PC-3 (cell line): ENCODE results near the gene ZNF469.

Experiments
- EZH2phosphoT487 ChIP-seq: fragments of 300-600 bp; sonication (generic); IDR thresholded peaks from 2 replicates; pipeline ENCODE4 v1.6.1; 2018; ENCODE audit warnings: mild to moderate bottlenecking, antibody characterized with exemption, low read length, borderline replicate concordance
- TF ChIP-seq, protein P1 (sequence below): fragments of 300-600 bp; sonication (generic); conservative IDR thresholded peaks from 2 replicates; pipeline ENCODE4 v1.5.1; 2017; ENCODE audit warnings: antibody characterized with exemption, low read depth, mild to moderate bottlenecking, low read length

- TF ChIP-seq, protein P1, sequence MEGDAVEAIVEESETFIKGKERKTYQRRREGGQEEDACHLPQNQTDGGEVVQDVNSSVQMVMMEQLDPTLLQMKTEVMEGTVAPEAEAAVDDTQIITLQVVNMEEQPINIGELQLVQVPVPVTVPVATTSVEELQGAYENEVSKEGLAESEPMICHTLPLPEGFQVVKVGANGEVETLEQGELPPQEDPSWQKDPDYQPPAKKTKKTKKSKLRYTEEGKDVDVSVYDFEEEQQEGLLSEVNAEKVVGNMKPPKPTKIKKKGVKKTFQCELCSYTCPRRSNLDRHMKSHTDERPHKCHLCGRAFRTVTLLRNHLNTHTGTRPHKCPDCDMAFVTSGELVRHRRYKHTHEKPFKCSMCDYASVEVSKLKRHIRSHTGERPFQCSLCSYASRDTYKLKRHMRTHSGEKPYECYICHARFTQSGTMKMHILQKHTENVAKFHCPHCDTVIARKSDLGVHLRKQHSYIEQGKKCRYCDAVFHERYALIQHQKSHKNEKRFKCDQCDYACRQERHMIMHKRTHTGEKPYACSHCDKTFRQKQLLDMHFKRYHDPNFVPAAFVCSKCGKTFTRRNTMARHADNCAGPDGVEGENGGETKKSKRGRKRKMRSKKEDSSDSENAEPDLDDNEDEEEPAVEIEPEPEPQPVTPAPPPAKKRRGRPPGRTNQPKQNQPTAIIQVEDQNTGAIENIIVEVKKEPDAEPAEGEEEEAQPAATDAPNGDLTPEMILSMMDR = no peak
- no peak for TF ChIP-seq EZH2phosphoT487
These were observed 10.2 kb upstream of the ZNF469 start for GRCh38 chr16:88372522-88372921.
